ENCODE data around the gene TMEM200A.
"Not testable (repeated sequence)": the region's sequence is repeated elsewhere in the genome, so short reads cannot be mapped to it uniquely, and the experiment has no call there.

DNA sequence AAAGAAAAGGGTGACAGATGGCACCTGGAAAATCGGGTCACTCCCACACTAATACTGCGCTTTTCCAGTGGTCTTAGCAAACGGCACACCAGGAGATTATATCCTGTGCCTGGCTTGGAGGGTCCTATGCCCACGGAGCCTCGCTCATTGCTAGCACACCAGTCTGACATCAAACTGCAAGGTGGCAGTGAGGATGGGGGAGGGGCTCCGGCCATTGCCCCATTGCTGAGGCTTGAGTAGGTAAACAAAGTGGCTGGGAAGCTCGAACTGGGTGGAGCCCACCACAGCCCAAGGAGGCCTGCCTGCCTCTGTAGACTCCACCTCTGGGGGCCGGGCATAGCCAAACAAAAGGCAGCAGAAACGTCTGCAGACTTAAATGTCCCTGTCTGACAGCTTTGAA lies 19.5 kb upstream of the TMEM200A start:
- not testable (repeated sequence) for TF ChIP-seq CTCF (conservative IDR thresholded peaks at IDR 0.05); ZFX (IDR thresholded peaks at IDR 0.05)
